Stimulated activated CD8-positive, alpha-beta memory T cell treated with anti-CD3 and anti-CD28 coated beads, Interleukin-7, amount 100 ng/mL, for 1 hour (primary cell): Measurements from ENCODE around the gene MAD1L1.

Source experiments
- DNase-seq, 2 donors: peaks; one replicate each; pipeline ENCODE4 v3.0.0-alpha.2; 2020; ENCODE audit warnings: low read depth in 2 of 2

MAD1L1 gene

GRCh38 chr7:2201128-2201527 is 31.6 kb downstream of the MAD1L1 start:
- DNase-seq, result no peak

- no peak for DNase-seq
Measured at GRCh38 chr7:2200584-2200980, 32.2 kb downstream of the MAD1L1 start.

- no peak for DNase-seq
Measured at GRCh38 chr7:2199956-2200583, 32.7 kb downstream of the MAD1L1 start.

GRCh38 chr7:2199528-2199927 is 33.2 kb downstream of the MAD1L1 start:
- DNase-seq, result no peak

- no peak for DNase-seq
Measured at GRCh38 chr7:2198760-2199159, 34.0 kb downstream of the MAD1L1 start.

- DNase-seq, result no peak
Measured at GRCh38 chr7:2198206-2198605, 34.5 kb downstream of the MAD1L1 start.

GRCh38 chr7:2197436-2198155 is 35.1 kb downstream of the MAD1L1 start:
- no peak for DNase-seq

- DNase-seq, result no peak
Measured at GRCh38 chr7:2196381-2197378, 36.1 kb downstream of the MAD1L1 start.

GRCh38 chr7:2195400-2196246 is 37.1 kb downstream of the MAD1L1 start:
- DNase-seq, result no peak

- no peak for DNase-seq
Measured at GRCh38 chr7:2193575-2194305, 39.0 kb downstream of the MAD1L1 start.

- no peak for DNase-seq
Measured at GRCh38 chr7:2192831-2193534, 39.8 kb downstream of the MAD1L1 start.

- DNase-seq, result no peak
Measured at GRCh38 chr7:2191016-2191415, 41.7 kb downstream of the MAD1L1 start.

GRCh38 chr7:2190531-2190930 is 42.2 kb downstream of the MAD1L1 start:
- no peak for DNase-seq

- DNase-seq, result no peak
Measured at GRCh38 chr7:2186166-2186565, 46.6 kb downstream of the MAD1L1 start.

GRCh38 chr7:2185715-2186114 is 47.0 kb downstream of the MAD1L1 start:
- no peak for DNase-seq

GRCh38 chr7:2182461-2182860 is 50.3 kb downstream of the MAD1L1 start:
- no peak for DNase-seq

GRCh38 chr7:2181077-2181854 is 51.5 kb downstream of the MAD1L1 start:
- DNase-seq, result no peak

GRCh38 chr7:2180081-2180480 is 52.7 kb downstream of the MAD1L1 start:
- DNase-seq, result no peak

GRCh38 chr7:2175514-2175913 is 57.2 kb downstream of the MAD1L1 start:
- DNase-seq, result no peak
